HG03432 (cell line): Measurements from ENCODE around the gene FNIP1.
"Not testable (repeated sequence)": the region's sequence is repeated elsewhere in the genome, so short reads cannot be mapped to it uniquely, and the experiment has no call there.

Experiments used
- ATAC-seq: cut with Tn5 transposase; IDR thresholded peaks from one replicate; pipeline ENCODE4 v1.9.1; 2021; ENCODE audit warnings: mild to moderate bottlenecking, moderate library complexity; ENCODE audit not compliant: unreplicated experiment

Gene FNIP1

DNA sequence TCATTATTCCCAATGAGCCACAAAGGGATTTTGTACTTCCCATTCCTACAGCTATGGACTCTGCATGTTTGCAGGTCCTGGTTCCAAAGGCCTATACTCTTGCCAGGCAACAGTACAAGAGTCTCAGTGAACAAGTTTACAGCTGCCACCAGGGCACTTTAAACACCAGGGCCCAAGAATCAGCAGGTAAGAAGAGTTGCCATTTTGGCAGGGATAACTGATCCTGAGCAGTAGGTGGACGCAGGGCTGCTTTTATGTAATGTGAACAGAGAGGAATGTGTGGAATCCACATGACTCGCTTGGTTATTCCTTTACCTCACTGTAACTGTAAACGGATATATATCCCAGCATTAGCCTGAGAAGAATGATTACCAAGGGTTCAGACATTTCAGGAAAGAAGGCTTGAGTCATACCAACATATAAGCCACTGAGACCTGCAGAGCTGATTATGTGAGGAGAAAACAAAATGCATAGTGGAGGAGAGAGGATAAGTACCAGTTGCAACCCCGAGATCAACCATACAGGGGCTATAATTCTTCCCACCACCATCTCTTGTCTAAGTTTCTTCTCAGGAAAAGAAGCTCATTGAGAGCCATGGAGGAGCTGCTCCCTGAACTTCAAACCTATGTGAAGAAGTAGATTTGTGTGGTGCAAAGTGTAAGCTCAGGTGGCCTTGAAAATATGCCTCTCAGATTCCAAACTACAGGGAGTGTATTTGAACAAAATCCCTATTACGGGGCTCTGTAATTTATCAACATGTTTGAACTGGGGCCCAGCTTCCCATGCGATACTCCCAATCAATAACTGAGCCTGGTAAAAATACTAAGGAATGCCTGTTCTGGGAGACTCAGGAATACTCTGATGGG is 186.4 kb downstream of the FNIP1 start:
- no peak for ATAC-seq

DNA sequence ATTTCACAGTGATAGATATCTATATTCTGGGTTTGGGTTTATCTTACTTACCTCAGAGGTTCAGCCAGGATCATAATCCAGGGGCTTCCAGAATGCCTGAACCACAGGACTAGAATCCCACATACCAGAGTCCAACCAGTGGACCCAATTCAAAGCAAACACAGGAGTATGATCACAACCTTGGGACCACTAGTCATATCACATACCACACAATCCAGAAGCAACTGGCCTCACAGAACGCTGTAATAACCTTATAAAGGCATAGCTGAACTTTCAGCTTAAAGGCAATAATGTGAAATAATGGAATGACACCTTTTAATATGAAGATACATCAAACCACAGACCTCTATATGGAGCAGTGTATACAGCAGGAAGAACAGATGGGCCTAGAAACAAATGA is 187.0 kb downstream of the FNIP1 start:
- no peak for ATAC-seq

DNA sequence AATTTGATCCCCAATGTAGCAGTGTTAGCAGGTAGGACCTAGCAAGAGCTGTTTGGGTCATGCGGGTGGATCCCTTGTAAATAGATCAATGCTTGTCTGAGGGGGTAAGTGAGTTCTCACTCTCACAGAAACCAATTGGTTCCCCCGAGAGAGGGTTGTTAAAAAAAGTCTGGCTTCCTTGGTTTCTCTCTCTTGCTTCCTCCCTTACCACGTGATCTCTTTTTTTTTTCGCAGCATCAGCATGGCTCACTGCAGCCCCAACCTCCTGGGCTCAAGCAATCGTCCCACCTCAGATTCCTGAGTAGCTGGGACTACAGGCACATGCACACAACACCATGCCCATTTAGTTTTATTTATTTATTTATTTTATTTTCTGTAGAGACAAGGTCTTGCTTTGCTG is 188.2 kb downstream of the FNIP1 start:
- ATAC-seq: no peak

DNA sequence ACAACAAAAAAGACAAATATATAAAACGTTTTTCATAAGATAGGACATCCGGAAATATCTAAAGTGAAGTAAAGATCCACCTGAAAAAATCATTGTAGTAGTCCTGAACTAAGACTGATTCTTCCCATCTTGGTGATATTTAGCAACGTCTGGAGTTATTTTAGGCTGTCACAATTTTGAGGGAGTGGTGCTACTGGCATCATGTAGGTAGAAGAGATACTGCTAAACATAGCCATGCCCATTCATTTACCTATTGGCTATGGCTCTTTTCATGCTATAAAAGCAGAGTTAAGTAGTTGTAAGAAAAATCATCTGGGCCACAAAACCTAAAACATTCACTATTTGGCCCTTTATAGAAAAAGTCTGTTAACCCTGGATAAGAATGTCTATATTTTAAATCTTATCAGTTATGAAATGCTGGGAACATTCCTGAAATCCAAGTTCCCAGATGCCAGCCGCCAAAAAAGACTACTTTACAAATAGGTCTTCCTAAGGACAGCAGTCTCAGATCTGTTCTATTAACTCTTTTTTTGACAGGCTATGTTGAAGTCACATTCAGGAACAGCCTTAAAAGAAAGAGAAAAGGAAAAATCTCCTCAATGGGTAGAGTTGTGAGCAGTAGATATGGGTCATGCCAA is 188.8 kb downstream of the FNIP1 start:
- ATAC-seq: no peak

DNA sequence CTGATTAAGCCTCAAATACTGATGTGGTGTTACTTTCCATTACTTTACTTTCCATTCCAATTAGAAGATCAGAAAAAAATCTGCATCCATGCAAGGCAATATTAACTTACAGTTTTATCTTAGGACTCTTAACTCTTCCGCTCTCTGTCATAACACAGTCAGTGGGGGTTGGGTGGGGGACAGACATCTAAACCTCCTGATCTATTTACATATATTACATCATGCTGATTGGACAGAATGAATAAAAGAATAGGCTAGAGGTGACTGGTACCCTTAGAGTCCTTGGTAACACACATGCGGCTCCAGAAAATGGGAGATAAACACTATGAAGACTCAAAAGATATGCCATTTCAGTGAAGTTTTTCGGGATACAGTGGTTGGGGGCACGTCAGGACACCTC is 189.4 kb downstream of the FNIP1 start:
- no peak for ATAC-seq

DNA sequence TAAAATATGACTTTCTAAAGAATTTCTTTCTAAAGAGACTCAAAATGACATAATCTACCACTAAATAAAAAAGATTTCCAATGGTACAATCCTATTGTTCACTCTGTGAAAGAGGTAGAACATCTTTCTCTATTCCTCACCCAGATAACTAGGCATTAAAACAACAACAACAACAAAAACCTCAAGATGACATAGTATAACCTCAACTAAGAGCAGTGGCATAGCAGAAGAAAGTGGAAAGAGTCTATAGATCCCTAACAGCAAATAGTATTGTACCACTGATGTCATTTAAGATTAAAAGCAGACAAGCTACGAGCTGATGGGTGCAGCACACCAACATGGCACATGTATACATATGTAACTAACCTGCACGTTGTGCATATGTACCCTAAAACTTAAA is 191.7 kb downstream of the FNIP1 start:
- ATAC-seq: no peak

DNA sequence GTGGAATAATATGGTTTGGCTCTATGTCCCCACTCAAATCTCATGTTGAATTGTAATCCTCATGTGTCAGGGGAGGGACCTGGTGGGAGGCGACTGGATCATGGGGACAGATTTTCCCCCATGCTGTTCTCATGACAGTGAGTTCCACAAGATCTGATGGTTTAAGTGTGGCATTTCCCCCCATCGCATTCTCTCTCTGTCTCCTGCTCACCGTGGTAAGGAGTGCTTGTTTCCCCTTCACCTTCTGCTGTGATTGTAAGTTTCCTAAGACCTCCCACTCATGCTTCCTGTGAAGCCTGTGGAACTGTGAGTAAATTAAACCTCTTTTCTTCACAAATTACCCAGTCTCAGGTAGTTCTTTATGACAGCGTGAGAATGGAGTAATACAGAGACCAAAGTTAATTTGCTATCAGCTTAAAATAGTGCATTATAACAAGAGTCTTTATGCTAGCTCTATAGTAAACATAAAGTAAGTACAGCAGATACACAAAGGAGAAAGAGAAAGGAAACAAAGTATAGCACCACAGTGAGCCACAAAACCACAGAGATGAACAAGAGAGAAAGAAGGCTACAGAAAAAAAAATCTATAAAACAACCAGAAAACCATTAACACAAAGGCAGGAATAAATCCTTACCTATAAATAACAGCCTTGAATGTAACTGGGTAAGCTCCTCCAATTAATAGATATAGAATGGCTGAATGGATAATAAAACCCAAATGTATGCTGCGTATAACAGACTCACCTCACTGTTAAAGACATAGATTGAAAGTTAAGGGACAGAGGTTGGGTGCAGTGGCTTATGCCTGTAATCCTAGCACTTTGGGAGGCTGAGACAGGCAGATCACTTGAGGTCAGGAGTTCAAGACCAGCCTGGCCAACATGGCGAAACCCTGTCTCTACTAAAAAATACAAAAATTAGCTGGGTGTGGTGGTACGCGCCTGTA is 201.5 kb downstream of the FNIP1 start:
- peak; percentile 70 for ATAC-seq

DNA sequence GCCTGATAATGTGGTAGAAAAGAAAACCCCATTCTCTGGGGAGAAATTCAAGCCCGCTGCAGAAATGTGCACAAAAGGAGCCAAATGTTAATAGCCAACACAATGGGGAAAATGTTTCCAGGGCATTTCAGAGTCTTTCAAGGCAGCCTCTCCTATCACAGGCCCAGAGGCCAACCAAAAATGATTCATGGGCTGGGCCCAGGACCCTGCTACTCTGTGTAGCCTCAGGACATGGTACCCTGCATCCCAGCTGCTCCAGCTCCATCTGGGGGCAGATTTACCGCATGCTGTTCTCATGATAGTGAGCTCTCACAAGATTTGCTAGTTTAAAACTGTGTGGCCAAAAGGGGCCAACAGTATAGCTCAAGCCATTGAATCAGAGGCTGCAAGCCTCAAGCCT is 202.9 kb downstream of the FNIP1 start:
- ATAC-seq: no peak

DNA sequence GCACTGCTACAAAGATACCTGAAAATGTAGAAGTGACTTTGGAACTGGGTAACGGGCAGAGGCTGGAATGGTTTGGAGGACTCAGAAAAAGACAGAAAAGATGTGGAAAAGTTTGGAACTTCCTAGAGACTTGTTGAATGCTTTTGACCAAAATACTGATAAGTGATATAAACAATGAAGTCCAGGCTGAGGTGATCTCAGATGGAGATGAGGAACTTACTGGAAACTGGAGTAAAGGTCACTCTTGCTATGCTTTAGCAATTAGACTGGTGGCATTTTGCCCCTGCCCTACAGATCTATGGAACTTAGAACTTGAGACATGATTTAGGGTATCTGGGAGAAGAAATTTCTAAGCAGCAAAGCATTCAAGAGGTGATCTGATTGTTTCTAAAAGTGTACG is 203.4 kb downstream of the FNIP1 start:
- ATAC-seq: not testable (repeated sequence)
